GM10266 (cell line): Measurements from ENCODE around the gene RAB8A.
"Not testable (repeated sequence)": the region's sequence is repeated elsewhere in the genome, so short reads cannot be mapped to it uniquely, and the experiment has no call there.

ENCODE experiments used
- DNase-seq: peaks from one replicate; pipeline ENCODE4 v3.0.0; 2012; ENCODE audit errors: extremely low spot score
- TF ChIP-seq, protein P1 (sequence below): IDR thresholded peaks from 2 replicates; pipeline ENCODE4 v1.5.1; 2012; ENCODE audit warnings: mild to moderate bottlenecking, low read depth; ENCODE audit not compliant: control insufficient read depth, insufficient read depth; ENCODE audit errors: missing control alignments

RAB8A gene

DNA sequence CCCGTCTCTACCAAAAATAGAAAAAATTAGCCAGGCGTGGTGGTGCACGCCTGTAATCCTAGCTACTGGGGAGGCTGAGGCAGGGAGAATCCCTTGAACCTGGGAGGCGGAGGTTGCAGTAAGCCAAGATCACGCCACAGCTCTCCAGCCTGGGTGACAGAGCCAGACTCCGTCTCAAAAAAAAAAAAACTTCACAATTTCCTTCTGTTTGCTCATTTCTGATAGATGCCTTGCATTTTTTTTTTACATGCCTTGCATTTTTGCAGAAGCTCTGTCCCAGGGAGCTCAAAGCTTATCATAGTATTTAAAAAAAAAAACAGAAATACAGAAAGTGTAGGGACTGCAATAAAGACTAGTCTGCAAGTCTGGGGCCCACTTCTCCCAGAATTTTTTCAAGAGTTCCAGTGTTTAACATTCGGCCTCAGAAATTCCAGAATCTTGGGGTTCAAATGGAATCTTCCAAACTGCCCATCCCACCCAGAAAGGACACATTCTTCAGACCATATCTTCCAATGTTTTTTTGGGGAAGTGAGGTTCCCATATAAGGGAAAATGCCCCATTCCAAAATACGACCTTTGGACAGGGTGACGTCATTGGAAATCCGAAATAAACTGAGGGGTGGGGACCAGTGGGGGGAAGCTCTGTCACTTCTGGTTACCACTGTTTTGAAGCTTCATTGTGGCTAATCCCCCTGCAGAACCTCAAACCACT is 17.2 kb upstream of the RAB8A start:
- TF ChIP-seq, protein P1, sequence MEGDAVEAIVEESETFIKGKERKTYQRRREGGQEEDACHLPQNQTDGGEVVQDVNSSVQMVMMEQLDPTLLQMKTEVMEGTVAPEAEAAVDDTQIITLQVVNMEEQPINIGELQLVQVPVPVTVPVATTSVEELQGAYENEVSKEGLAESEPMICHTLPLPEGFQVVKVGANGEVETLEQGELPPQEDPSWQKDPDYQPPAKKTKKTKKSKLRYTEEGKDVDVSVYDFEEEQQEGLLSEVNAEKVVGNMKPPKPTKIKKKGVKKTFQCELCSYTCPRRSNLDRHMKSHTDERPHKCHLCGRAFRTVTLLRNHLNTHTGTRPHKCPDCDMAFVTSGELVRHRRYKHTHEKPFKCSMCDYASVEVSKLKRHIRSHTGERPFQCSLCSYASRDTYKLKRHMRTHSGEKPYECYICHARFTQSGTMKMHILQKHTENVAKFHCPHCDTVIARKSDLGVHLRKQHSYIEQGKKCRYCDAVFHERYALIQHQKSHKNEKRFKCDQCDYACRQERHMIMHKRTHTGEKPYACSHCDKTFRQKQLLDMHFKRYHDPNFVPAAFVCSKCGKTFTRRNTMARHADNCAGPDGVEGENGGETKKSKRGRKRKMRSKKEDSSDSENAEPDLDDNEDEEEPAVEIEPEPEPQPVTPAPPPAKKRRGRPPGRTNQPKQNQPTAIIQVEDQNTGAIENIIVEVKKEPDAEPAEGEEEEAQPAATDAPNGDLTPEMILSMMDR: no peak
- DNase-seq: no peak

DNA sequence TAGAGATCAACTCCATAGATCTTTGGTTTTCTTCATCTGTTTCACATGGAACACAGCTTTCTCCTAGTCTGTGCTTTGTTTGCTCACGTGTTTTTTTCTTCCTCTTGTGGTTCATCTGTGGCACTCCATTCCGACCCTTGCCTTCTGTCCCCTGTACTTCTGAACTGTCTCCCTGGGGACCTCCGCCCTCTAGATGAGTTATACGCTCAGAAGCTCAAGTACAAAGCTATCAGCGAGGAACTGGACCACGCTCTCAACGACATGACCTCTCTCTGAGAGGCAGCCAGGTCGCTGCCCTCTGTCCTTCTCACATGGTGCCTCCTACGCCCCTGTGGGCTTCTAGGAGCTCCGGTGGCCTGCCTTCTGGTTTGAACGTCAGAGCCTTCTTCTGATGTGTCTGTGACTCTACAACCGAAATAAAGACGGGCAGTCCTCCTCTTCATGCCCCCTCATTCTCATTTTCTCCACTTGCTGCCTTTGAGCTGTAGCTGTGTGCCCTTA is 16.6 kb upstream of the RAB8A start:
- no peak for DNase-seq
- TF ChIP-seq, protein P1: no peak

DNA sequence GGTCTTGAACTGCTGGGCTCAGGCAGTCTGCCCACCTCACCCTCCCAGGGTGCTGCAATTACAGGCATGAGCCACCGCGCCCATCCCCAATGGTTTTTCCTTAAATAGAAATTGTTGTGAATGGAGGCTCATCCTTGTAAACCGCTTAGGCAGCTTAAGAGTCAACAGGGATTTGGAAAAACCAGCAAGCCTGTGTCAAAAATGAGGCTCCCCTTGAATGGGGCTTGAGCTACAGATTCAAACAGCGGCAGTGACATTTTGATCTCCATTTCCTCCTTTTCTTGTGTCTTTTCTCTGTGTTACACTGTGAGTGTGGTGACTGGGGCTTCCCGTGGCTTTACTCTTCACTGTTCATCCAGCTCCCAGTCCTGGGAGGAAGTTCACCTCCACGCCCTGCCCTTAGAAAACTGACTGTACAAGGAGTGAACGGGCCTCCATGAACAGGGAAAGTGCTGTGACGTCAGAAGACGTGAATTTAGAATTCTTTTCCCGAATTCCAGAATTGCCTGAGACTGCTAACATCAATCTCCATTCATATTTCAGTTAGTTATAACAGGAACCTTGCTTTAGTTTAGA is 15.3 kb upstream of the RAB8A start:
- no peak for DNase-seq
- TF ChIP-seq, protein P1: no peak

DNA sequence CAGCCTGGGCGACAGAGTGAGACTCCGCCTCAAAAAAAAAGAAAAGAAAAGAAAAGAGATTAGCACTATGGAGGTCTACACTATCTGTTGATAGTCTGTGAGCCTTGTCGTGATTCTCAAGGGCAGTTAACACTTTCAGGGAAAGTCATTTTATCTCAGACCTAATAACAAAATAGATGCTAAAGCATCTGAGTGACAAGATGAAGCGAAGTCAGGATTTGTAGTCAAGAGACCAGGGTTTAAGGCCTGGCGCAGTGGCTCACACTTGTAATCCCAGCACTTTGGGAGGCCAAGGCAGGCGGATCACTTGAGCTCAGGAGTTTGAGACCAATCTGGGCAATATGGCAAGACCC is 13.3 kb upstream of the RAB8A start:
- no peak for DNase-seq
- TF ChIP-seq, protein P1: no peak

DNA sequence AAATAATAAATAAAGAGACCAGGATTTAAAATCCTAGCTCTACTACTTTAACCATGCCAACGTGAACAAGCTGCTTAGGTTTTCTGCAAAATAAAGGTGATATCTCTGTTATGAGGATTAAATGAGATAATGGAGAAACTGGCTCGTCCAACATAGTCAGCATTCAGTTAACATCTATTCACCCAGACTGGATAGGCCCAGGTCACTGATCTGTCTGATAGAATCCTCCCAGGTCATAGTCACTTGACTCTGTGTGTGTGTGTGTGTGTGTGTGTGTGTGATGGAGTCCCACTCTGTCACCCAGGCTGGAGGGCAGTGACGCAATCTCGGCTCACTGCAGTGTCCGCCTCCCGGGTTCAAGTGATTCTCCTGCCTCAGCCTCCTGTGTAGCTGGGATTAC is 12.9 kb upstream of the RAB8A start:
- TF ChIP-seq, protein P1: no peak
- DNase-seq: no peak

DNA sequence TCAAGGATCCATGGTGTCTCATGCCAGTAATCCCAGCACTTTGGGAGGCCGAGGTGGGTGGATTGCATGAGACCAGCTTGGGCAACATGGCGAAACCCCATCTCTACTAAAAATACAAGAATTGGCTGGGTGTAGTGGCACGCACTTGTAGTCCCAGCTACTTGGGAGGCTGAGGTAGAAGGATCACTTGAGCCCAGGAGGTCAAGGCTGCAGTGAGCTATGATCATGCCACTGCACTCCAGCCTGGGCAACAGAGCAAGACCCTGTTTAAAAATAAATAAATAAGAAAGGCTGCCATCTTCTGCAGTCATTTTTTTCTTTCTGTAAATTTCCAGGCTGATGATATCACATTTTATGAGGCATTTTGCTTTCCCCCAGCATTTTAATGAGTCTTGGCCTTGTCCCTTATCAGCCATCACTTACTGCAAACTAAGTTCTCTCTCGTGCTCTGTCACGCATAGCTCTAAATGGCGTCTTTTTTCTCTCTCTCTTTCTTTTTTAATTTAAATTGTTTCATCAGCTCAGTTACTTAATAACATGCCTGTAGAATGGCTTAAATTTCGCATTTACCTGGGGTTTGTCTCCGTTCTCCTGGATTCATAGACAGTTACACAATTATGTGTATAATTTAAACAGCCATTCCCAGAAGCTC is 12.2 kb upstream of the RAB8A start:
- DNase-seq: not testable (repeated sequence)

DNA sequence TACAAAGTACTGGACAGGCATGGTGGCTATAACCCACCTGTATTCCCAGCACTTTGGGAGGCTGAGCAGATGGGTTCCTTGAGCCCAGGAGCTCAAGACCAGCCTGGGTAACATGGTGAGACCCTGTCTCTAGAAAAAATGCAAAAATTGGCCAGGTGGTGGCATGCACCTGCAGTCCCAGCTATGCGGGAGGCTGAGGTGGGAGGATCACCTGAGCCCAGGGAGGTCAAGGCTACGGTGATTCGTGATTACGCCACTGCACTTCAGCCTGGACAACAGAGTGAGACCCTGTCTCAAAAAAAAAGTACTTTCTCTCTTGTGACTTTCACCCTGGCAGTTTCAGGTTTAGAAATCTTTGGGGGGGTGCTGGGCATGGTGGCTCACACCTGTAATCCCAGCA is 11.2 kb upstream of the RAB8A start:
- TF ChIP-seq, protein P1: no peak
- no peak for DNase-seq
